Measurements from ENCODE around the gene PRKCA. TPM values are rescaled to one million over a fixed set of nuclear protein-coding genes. Genes with fewer than 3 reads are reported as not detected.

The PRKCA gene
- total RNA-seq, 1 donor from 2014 or later: 4.7 TPM

DNA sequence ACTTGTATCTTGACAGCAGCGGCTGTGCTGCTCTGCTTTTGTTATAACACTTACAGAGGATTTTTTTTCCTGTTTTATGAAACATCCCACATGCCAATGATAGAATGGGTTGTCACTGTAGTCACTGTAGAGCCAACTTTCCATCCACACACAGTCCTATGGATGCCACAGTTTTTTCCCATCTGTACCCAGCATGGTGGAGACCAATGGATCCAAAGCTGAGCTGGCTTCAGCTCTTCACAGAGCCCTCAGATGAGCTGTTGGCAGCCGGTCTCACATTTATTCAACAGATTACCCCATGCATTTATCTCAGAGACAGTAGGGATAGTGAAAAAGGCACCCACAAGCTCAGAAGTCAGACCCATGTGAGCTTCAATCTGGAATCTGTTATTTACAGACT lies 441.1 kb downstream of the PRKCA start:
- DNase-seq (ENCODE audit: low read depth) (no peak), FAIRE-seq (no peak)
- Histone ChIP-seq H3K36me3 (ENCODE audit: control insufficient read depth, insufficient read depth, low read length) (no peaks in the 10 kb centered on the region), H3K27me3 (ENCODE audit: control insufficient read depth, insufficient read depth, low read length) (no peaks in the 10 kb centered on the region), H3K4me3 (ENCODE audit: low read depth, low read length) (no peak overlapping the region)
- TF ChIP-seq, protein P1, sequence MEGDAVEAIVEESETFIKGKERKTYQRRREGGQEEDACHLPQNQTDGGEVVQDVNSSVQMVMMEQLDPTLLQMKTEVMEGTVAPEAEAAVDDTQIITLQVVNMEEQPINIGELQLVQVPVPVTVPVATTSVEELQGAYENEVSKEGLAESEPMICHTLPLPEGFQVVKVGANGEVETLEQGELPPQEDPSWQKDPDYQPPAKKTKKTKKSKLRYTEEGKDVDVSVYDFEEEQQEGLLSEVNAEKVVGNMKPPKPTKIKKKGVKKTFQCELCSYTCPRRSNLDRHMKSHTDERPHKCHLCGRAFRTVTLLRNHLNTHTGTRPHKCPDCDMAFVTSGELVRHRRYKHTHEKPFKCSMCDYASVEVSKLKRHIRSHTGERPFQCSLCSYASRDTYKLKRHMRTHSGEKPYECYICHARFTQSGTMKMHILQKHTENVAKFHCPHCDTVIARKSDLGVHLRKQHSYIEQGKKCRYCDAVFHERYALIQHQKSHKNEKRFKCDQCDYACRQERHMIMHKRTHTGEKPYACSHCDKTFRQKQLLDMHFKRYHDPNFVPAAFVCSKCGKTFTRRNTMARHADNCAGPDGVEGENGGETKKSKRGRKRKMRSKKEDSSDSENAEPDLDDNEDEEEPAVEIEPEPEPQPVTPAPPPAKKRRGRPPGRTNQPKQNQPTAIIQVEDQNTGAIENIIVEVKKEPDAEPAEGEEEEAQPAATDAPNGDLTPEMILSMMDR (IDR thresholded peaks at IDR 0.05; ENCODE audit: insufficient read depth, low read length, severe bottlenecking): no peak

- DNase-seq (ENCODE audit: low read depth) (no peak), FAIRE-seq (no peak)
- TF ChIP-seq, protein P1 (IDR thresholded peaks at IDR 0.05; ENCODE audit: insufficient read depth, low read length, severe bottlenecking): no peak
These were observed 444.3 kb downstream of the PRKCA start for GRCh38 chr17:66746736-66747135.

DNA sequence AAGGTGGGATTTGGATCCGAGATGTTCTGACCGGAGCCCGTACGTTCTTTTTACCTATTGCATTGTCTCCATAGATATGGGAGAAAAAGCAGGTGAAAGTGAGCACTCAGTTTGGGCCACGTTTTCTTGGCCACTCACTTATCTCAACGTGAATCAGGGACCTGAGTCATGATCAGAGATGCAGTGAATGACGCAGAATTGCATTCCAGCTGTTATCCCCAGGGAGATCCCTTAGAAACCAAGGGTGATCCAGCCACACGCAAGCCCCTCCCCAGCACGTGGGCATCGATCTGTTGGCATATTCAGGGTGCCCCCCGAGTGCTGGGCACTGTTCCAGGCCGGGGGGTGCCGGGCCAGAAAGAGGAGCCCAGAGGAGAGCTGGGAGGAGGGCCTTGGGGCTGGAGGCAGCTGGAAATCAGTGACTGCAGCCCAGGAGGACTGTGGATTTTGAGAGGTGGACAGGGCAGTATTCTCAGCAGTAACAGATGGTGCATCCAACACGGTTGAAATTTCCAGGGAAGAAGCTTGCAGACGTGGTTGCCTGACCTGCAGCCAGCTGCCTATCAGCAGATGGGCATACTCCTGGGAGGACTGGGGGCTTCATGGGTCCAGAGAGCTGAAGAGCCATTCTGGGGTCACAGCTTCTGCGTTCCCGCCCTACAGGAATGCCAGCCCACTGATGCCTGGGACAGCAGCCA lies 445.3 kb downstream of the PRKCA start:
- FAIRE-seq: no peak
- Histone ChIP-seq H3K36me3 (ENCODE audit: control insufficient read depth, insufficient read depth, low read length) (no peaks in the 10 kb centered on the region), H3K27me3 (ENCODE audit: control insufficient read depth, insufficient read depth, low read length) (no peaks in the 10 kb centered on the region), H3K4me3 (ENCODE audit: low read depth, low read length) (no peak overlapping the region)
- peak; percentile 46 for DNase-seq (ENCODE audit: low read depth)
- TF ChIP-seq, protein P1 (IDR thresholded peaks at IDR 0.05; ENCODE audit: insufficient read depth, low read length, severe bottlenecking): no peak

More at GRCh38 chr17:66746736-66747135, 444.3 kb downstream of the PRKCA start:
- no peaks in the 10 kb centered on the region for H3K36me3 ChIP-seq (ENCODE audit: control insufficient read depth, insufficient read depth, low read length)
- H3K4me3 ChIP-seq (ENCODE audit: low read depth, low read length): no peak overlapping the region
- H3K27me3 ChIP-seq (ENCODE audit: control insufficient read depth, insufficient read depth, low read length): no peaks in the 10 kb centered on the region

GRCh38 chr17:66748578-66748977 lies 446.2 kb downstream of the PRKCA start:
- DNase-seq (ENCODE audit: low read depth) (no peak), FAIRE-seq (no peak)
- TF ChIP-seq, protein P1 (IDR thresholded peaks at IDR 0.05; ENCODE audit: insufficient read depth, low read length, severe bottlenecking): no peak
- Histone ChIP-seq H3K4me3 (ENCODE audit: low read depth, low read length) (no peak overlapping the region), H3K27me3 (ENCODE audit: control insufficient read depth, insufficient read depth, low read length) (no peaks in the 10 kb centered on the region), H3K36me3 (ENCODE audit: control insufficient read depth, insufficient read depth, low read length) (no peaks in the 10 kb centered on the region)

DNA sequence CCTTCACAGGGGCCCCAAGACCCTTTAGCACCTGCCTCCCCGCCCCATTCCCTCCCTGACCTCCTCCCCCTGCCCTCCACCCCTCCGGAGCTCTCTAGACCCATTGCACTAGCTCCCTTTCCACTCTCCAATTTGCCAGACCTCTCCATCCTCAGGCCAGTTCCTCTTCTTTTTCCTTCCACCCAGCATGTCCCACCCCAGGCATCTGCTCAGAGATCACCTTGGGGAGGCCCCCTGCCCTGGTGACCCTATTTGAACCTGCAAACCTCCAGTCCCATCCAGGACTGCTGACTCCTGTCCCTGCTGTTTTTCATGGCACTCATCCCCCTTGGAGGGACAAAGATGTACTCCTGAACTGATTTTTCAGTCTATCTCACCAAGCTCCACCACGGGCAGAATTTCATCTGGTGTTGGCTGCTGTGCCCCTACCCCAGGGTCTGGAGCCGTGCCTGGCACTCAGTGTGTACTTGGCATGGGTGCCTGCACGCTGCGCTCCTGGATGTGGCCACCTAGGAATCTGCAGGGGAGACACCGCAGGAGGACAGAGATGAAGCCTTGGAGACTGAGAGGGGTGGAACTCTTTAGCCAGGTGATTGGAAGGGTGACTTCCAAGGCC lies 446.9 kb downstream of the PRKCA start:
- H3K4me3 ChIP-seq (ENCODE audit: low read depth, low read length): no peak overlapping the region
- H3K36me3 ChIP-seq (ENCODE audit: control insufficient read depth, insufficient read depth, low read length): no peaks in the 10 kb centered on the region
- no peak for FAIRE-seq
- no peaks in the 10 kb centered on the region for H3K27me3 ChIP-seq (ENCODE audit: control insufficient read depth, insufficient read depth, low read length)
- no peak for DNase-seq (ENCODE audit: low read depth)
- TF ChIP-seq, protein P1 (IDR thresholded peaks at IDR 0.05; ENCODE audit: insufficient read depth, low read length, severe bottlenecking): no peak
